H1 (cell line): Measurements from ENCODE around the gene DCP1B. TPM values are rescaled to one million over a fixed set of nuclear protein-coding genes. Genes with fewer than 3 reads are reported as not detected.

Experiments
- CTCF ChIA-PET: fragments of 300-600 bp; sonication (Branson Sonifier 250); formaldehyde crosslinking; loops from one replicate; lab custom pipeline; 2021; ENCODE audit not compliant: partially characterized antibody; lab: Charles Lee
- POLR2A ChIA-PET: fragments of 300-600 bp; sonication (Branson Sonifier 250); formaldehyde crosslinking; loops from one replicate; lab custom pipeline; 2021; ENCODE audit warnings: inconsistent platforms; ENCODE audit not compliant: partially characterized antibody; lab: Charles Lee
- DNase-seq, 2 experiments: peaks; one replicate each; pipeline versions ENCODE4 v3.0.0 to v3.0.0-alpha.2; 2010 to 2022; ENCODE audit warnings: low spot score in 2 of 2, low read depth in 1 of 2, mixed read lengths in 1 of 2
- FAIRE-seq: peaks from 2 replicates; lab custom pipeline; 2011; peaks lifted over from hg19 to GRCh38; lab: Jason Lieb, UNC
- H2AFZ ChIP-seq: 2 replicates; pipeline ENCODE4 v1.8.1; 2012; ENCODE audit warnings: low read length, inconsistent platforms
- H2AK5ac ChIP-seq: 2 replicates; pipeline ENCODE4 v1.6.1; 2013; ENCODE audit warnings: low read depth, low read length
- H2BK120ac ChIP-seq: replicated peaks from 2 replicates; pipeline ENCODE3; 2013; ENCODE audit warnings: low read depth, low read length, inconsistent platforms
- H2BK12ac ChIP-seq: 2 replicates; pipeline ENCODE4 v1.6.1; 2013; ENCODE audit warnings: low read depth, low read length
- H2BK15ac ChIP-seq: 2 replicates; pipeline ENCODE4 v1.6.1; 2013; ENCODE audit warnings: low read length
- H2BK20ac ChIP-seq: 2 replicates; pipeline ENCODE4 v1.6.1; 2013; ENCODE audit warnings: low read length
- H2BK5ac ChIP-seq: 2 replicates; pipeline ENCODE4 v1.6.1; 2013; ENCODE audit warnings: low read depth, low read length
- H3K14ac ChIP-seq: 2 replicates; pipeline ENCODE4 v1.6.1; 2013; ENCODE audit warnings: inconsistent platforms; ENCODE audit not compliant: insufficient read length
- H3K18ac ChIP-seq: 2 replicates; pipeline ENCODE4 v1.6.1; 2013; ENCODE audit warnings: low read length; ENCODE audit errors: extremely low read depth
- H3K23ac ChIP-seq: 2 replicates; pipeline ENCODE4 v1.6.1; 2013; ENCODE audit warnings: inconsistent platforms; ENCODE audit not compliant: insufficient read length
- H3K23me2 ChIP-seq: 2 replicates; pipeline ENCODE4 v1.6.1; 2013; ENCODE audit warnings: low read depth, low read length
- H3K27ac ChIP-seq: 2 replicates; pipeline ENCODE4 v1.6.1; 2011; ENCODE audit warnings: low read depth, low read length, inconsistent platforms
- H3K27me3 ChIP-seq, 4 experiments: replicated peaks in 1 of 4; 1 replicate in 1 of 4; 2 replicates in 3 of 4; pipeline versions ENCODE4 v1.6.1 to v1.8.1; 2011 to 2013; ENCODE audit warnings: low read length in 3 of 4, mild to moderate bottlenecking in 3 of 4, inconsistent platforms in 2 of 4, mixed read lengths in 2 of 4, moderate library complexity in 1 of 4; ENCODE audit not compliant: control insufficient read depth in 3 of 4, insufficient read depth in 3 of 4; ENCODE audit errors: extremely low read depth in 1 of 4
- H3K36me3 ChIP-seq, 4 experiments: 2 replicates each; pipeline versions ENCODE4 v1.6.1 to v1.8.1; 2011 to 2013; ENCODE audit warnings: mild to moderate bottlenecking in 4 of 4, low read length in 3 of 4, moderate library complexity in 2 of 4, control low read depth in 1 of 4, inconsistent platforms in 1 of 4; ENCODE audit not compliant: insufficient read depth in 4 of 4, control insufficient read depth in 2 of 4
- H3K4ac ChIP-seq: replicated peaks from 2 replicates; pipeline ENCODE3; 2013; ENCODE audit warnings: low read length, low read depth, mixed read lengths, inconsistent platforms; ENCODE audit not compliant: insufficient read length
- H3K4me1 ChIP-seq, 4 experiments: replicated peaks in 1 of 4; 1 replicate in 1 of 4; 2 replicates in 3 of 4; pipeline versions ENCODE4 v1.6.1 to v1.8.1; 2011 to 2013; ENCODE audit warnings: low read length in 3 of 4, inconsistent platforms in 2 of 4, mixed read lengths in 1 of 4; ENCODE audit not compliant: insufficient read depth in 4 of 4, control insufficient read depth in 3 of 4
- H3K4me2 ChIP-seq, 2 experiments: 2 replicates each; pipeline versions ENCODE4 v1.6.1 to v1.8.1; 2011 to 2013; ENCODE audit warnings: low read depth in 2 of 2, low read length in 2 of 2, control low read depth in 1 of 2, inconsistent platforms in 1 of 2, mild to moderate bottlenecking in 1 of 2; ENCODE audit not compliant: insufficient read depth in 1 of 2
- H3K4me3 ChIP-seq, 4 experiments: fragments of 200-600, 300-600 bp in 1 of 4; sonication (generic), shearing (Covaris generic), sonication (Bioruptor Twin) in 1 of 4; 2 replicates each; pipeline versions ENCODE4 v1.5.1 to v1.8.1; 2011 to 2016; ENCODE audit warnings: low read length in 4 of 4, low read depth in 3 of 4, control low read depth in 2 of 4, inconsistent platforms in 2 of 4, mild to moderate bottlenecking in 2 of 4, mixed read lengths in 1 of 4, moderate library complexity in 1 of 4; ENCODE audit not compliant: insufficient read depth in 2 of 4; ENCODE audit errors: extremely low read depth in 1 of 4
- H3K56ac ChIP-seq: replicated peaks from 2 replicates; pipeline ENCODE3; 2013; ENCODE audit warnings: low read depth, mild to moderate bottlenecking, mixed read lengths, low read length, inconsistent platforms; ENCODE audit not compliant: insufficient read length
- H3K79me1 ChIP-seq: 2 replicates; pipeline ENCODE4 v1.6.1; 2013; ENCODE audit warnings: low read depth, low read length, control low read depth
- H3K79me2 ChIP-seq, 2 experiments: 2 replicates each; pipeline versions ENCODE4 v1.6.1 to v1.8.1; 2012 to 2013; ENCODE audit warnings: low read length in 2 of 2, mild to moderate bottlenecking in 2 of 2, inconsistent platforms in 1 of 2; ENCODE audit not compliant: insufficient read depth in 2 of 2, control insufficient read depth in 1 of 2
- H3K9ac ChIP-seq, 4 experiments: replicated peaks in 1 of 4; 1 replicate in 1 of 4; 2 replicates in 3 of 4; pipeline versions ENCODE4 v1.6.1 to v1.8.1; 2011 to 2013; ENCODE audit warnings: low read depth in 3 of 4, low read length in 3 of 4, control low read depth in 2 of 4, mild to moderate bottlenecking in 2 of 4, moderate library complexity in 2 of 4, inconsistent platforms in 1 of 4; ENCODE audit errors: extremely low read depth in 1 of 4
- H3K9me3 ChIP-seq, 2 experiments: 2 replicates each; pipeline versions ENCODE4 v1.6.1 to v1.8.1; 2012 to 2013; ENCODE audit warnings: mild to moderate bottlenecking in 2 of 2, moderate library complexity in 2 of 2, control low read depth in 1 of 2, inconsistent platforms in 1 of 2, low read depth in 1 of 2, low read length in 1 of 2, mixed read lengths in 1 of 2; ENCODE audit not compliant: insufficient read depth in 2 of 2
- H4K20me1 ChIP-seq, 2 experiments: replicated peaks in 1 of 2; 2 replicates each; pipeline versions ENCODE3 to v1.8.1; 2011 to 2013; ENCODE audit warnings: inconsistent platforms in 2 of 2, low read length in 2 of 2, mild to moderate bottlenecking in 1 of 2; ENCODE audit not compliant: insufficient read depth in 2 of 2, control insufficient read depth in 1 of 2
- H4K5ac ChIP-seq: 2 replicates; pipeline ENCODE4 v1.6.1; 2013; ENCODE audit warnings: low read length, low read depth, mixed read lengths, inconsistent platforms; ENCODE audit not compliant: insufficient read length
- H4K8ac ChIP-seq: 2 replicates; pipeline ENCODE4 v1.8.0; 2013; ENCODE audit warnings: mild to moderate bottlenecking, moderate library complexity, low read length, inconsistent platforms; ENCODE audit not compliant: insufficient read depth; ENCODE audit errors: extremely low read depth
- H4K91ac ChIP-seq: replicated peaks from 2 replicates; pipeline ENCODE3; 2013; ENCODE audit warnings: low read length, mixed read lengths, inconsistent platforms; ENCODE audit not compliant: insufficient read length
- GABPA ChIP-seq: IDR thresholded peaks from 2 replicates; pipeline ENCODE4 v1.6.1; 2011; ENCODE audit warnings: mild to moderate bottlenecking, low read length, moderate library complexity, borderline replicate concordance; ENCODE audit not compliant: insufficient read depth
- RXRA ChIP-seq: IDR thresholded peaks from 2 replicates; pipeline ENCODE4 v1.6.1; 2011; ENCODE audit warnings: low read depth, mild to moderate bottlenecking, low read length, moderate library complexity; ENCODE audit not compliant: insufficient read depth
- WGBS, 2 experiments: shearing (Covaris generic) in 1 of 2; methylation state at CpG; one replicate each; pipeline versions ENCODE4 v1.1.6 to v1.1.7; 2013 to 2015; ENCODE audit warnings: low lambda C conversion rate in 2 of 2, mixed read lengths in 2 of 2, inconsistent platforms in 1 of 2, low coverage in 1 of 2, missing lambda C conversion rate in 1 of 2; ENCODE audit not compliant: insufficient replicate concordance in 2 of 2, insufficient coverage in 1 of 2, insufficient read length in 1 of 2; ENCODE audit errors: extremely low coverage in 1 of 2, missing lambda C conversion rate in 1 of 2; 5-methylcytosine and 5-hydroxymethylcytosine counted together
- long read RNA-seq, 2 experiments: library from RNA in 1 of 2; library from capped mRNA in 1 of 2; stranded (forward); transcript quantifications; one replicate each; pipeline ENCODE4 v2.0.0, GENCODE V29; 2021; ENCODE audit warnings: inconsistent platforms in 1 of 2
- polyA minus RNA-seq, 3 experiments: library from RNA; depleted of rRNA, polyadenylated mRNA; stranded (reverse); fragments of >200 nt; gene quantifications; 1 replicate in 2 of 3; 2 replicates in 1 of 3; pipeline ENCODE4 v1.2.3, GENCODE V29; 2011
- polyA plus RNA-seq, 7 experiments: library from polyadenylated mRNA; depleted of rRNA in 3 of 7; stranded (reverse) in 5 of 7; unstranded in 2 of 7; fragments of >200 nt in 5 of 7; fragments of 200-250 nt in 2 of 7; gene quantifications; 1 replicate in 5 of 7; 2 replicates in 1 of 7; 4 replicates in 1 of 7; pipeline versions ENCODE4 v1.2.1 to v1.2.3, GENCODE V29; 2011 to 2013; ENCODE audit warnings: missing spikeins in 2 of 7, mixed read lengths in 2 of 7
- total RNA-seq: library from RNA; stranded (reverse); fragmentation: NEBNext Ultra II Directional; extraction: Animal tissue kit (Norgen Biotek cat#: 25700); gene quantifications from 2 replicates; pipeline ENCODE4 v1.2.1, GENCODE V29; 2021

DCP1B gene
- 14.8 and 16.3 TPM in 2 replicates for total RNA-seq
- 29.0 and 29.7 TPM in 2 replicates for polyA plus RNA-seq (2011; rRNA removed)
- polyA plus RNA-seq (2011; cell fraction: cytosol; rRNA removed), result 33.5 TPM
- polyA plus RNA-seq (2011; cell fraction: nucleus; rRNA removed), result 29.8 TPM
- 14.9 to 17.6 TPM (median 15.5 TPM) in 4 replicates for polyA plus RNA-seq (2012, experiment 1 of 2)
- polyA plus RNA-seq (2012, experiment 2 of 2), result 10.2 TPM
- polyA plus RNA-seq (2013, experiment 1 of 2), result 19.3 TPM
- polyA plus RNA-seq (2013, experiment 2 of 2), result 19.3 TPM
- polyA minus RNA-seq (2011; rRNA and poly(A)+ RNA removed), result 26.3 and 31.5 TPM in 2 replicates
- polyA minus RNA-seq (2011; cell fraction: cytosol; rRNA and poly(A)+ RNA removed), result 10.4 TPM
- 28.8 TPM for polyA minus RNA-seq (2011; cell fraction: nucleus; rRNA and poly(A)+ RNA removed)
- long read RNA-seq, experiment 1, partial matches to known transcripts, result 6 of 13 reads
- long read RNA-seq, experiment 1, other reads (novel, unspliced or antisense), result 3 of 13 reads
- long read RNA-seq, experiment 2, transcript DCP1B-201 (9 exons, 2,086 nt), result major isoform, 13 of 16 reads
- long read RNA-seq, experiment 2, partial matches to known transcripts, result 1 of 16 reads
- long read RNA-seq, experiment 2, other reads (novel, unspliced or antisense), result 1 of 16 reads

GRCh38 chr12:2004113-2004929 is at the start of gene DCP1B:
Gene DCP1B, minus strand, starts transcription at chr12:2004457. Its CDS starts 26 bp downstream, at chr12:2004431.
- no peak within 1 kb of the TSS for H3K14ac ChIP-seq
- peak within 1 kb of the TSS; percentile 58 for H3K4ac ChIP-seq
- ChIA-PET POLR2A (interaction anchor here (0.5 to 2.0 kb wide), 5 partner anchors 11 to 204 kb away, joined by 3 to 10 read pairs (median 4); no protein-coding TSS in a partner anchor), CTCF (interaction anchor here (0.6 to 1.7 kb wide), 6 partner anchors 10 to 705 kb away, joined by 3 to 5 read pairs (median 3); no protein-coding TSS in a partner anchor)
- no peak within 1 kb of the TSS for H3K23ac ChIP-seq
- peak within 1 kb of the TSS; percentile 76; the same call in 1 of the 2 replicates for H2BK15ac ChIP-seq
- peak within 1 kb of the TSS; percentile 87 to 96 (median 90) for H3K4me3 ChIP-seq
- FAIRE-seq, result peak; percentile 88
- peak within 1 kb of the TSS; percentile 98 for H4K5ac ChIP-seq
- H2AK5ac ChIP-seq, result no peak within 1 kb of the TSS
- no peaks in the 10 kb centered on the region for H3K79me1 ChIP-seq
- H2BK20ac ChIP-seq, result no peak within 1 kb of the TSS
- peak; percentile 93 to 96 for DNase-seq
- peak within 1 kb of the TSS; percentile 81 to 89 (median 86) for H3K9ac ChIP-seq
- peak within 1 kb of the TSS; percentile 90 for H3K27ac ChIP-seq
- H4K91ac ChIP-seq, result peak within 1 kb of the TSS; percentile 100
- peak within 1 kb of the TSS; percentile 75 for H2BK120ac ChIP-seq
- no peaks in the 10 kb centered on the region for H3K36me3 ChIP-seq
- peaks cover 3 to 39% of the 10 kb centered on the region in 2 experiments; a peak in 3 of 4 replicates for H3K79me2 ChIP-seq
- H3K56ac ChIP-seq, result peak within 1 kb of the TSS; percentile 95
- peak within 1 kb of the TSS; percentile 100 for H3K18ac ChIP-seq
- peak within 1 kb of the TSS; percentile 98 for H2BK5ac ChIP-seq
- H2AFZ ChIP-seq, result peak within 1 kb of the TSS; percentile 84
- H3K27me3 ChIP-seq, result no peaks in the 10 kb centered on the region
- H3K4me1 ChIP-seq, result peaks cover 0 to 4% (median 2%) of the 10 kb centered on the region in 4 experiments; a peak in 2 of 7 replicates
- H3K23me2 ChIP-seq, result peaks cover 5% of the 10 kb centered on the region
- H2BK12ac ChIP-seq, result peak within 1 kb of the TSS; percentile 86
- H4K20me1 ChIP-seq, result no peaks in the 10 kb centered on the region
- peak within 1 kb of the TSS; percentile 90; the same call in 1 of the 2 replicates for H4K8ac ChIP-seq
- WGBS, 2 experiments, result 5% methylated on average over 55 of the region's 55 CpGs; no CpG with 5 or more reads in 1 of the 2 experiments
- H3K9me3 ChIP-seq, result no peaks in the 10 kb centered on the region
- peak within 1 kb of the TSS; percentile 71 to 83 for H3K4me2 ChIP-seq
- TF ChIP-seq GABPA (no peak), RXRA (no peak)
